Stimulated activated naive CD4-positive, alpha-beta T cell (primary cell): ENCODE data around the gene GATAD2A.
A peak's percentile ranks its signal among the peaks of the same experiment; 100 is the strongest.
"Not testable (repeated sequence)": the region's sequence is repeated elsewhere in the genome, so short reads cannot be mapped to it uniquely, and the experiment has no call there.

ENCODE experiments used
- DNase-seq, 6 experiments: peaks; one replicate each; lab custom pipeline; 2025; lab: John Stamatoyannopoulos, UW

The GATAD2A gene

GRCh38 chr19:19388568-19389555 lies 16.6 kb upstream of the GATAD2A start:
- peak in 1 of 6 experiments; percentile 30 for DNase-seq

GRCh38 chr19:19389683-19390082 lies 15.8 kb upstream of the GATAD2A start:
- DNase-seq, result not testable (repeated sequence)

- DNase-seq, result not testable (repeated sequence)
Measured at GRCh38 chr19:19394333-19394732, 11.1 kb upstream of the GATAD2A start.

GRCh38 chr19:19399733-19400433 lies 5.6 kb upstream of the GATAD2A start:
- DNase-seq, result no peak

GRCh38 chr19:19402656-19403372 lies 2.7 kb upstream of the GATAD2A start:
- DNase-seq, result no peak

GRCh38 chr19:19403373-19403901 lies 2.0 kb upstream of the GATAD2A start:
- no peak for DNase-seq

GRCh38 chr19:19405971-19406877 lies 749 bp downstream of the GATAD2A start:
- peak in 5 of 6 experiments; percentile 18 to 62 (median 51) for DNase-seq

GRCh38 chr19:19406878-19407632 lies 1.6 kb downstream of the GATAD2A start:
- peak in 5 of 6 experiments; percentile 19 to 40 (median 29) for DNase-seq

- DNase-seq, result no peak
Measured at GRCh38 chr19:19407633-19407930, 2.1 kb downstream of the GATAD2A start.

GRCh38 chr19:19409205-19409604 lies 3.7 kb downstream of the GATAD2A start:
- DNase-seq, result no peak

GRCh38 chr19:19409631-19410030 lies 4.2 kb downstream of the GATAD2A start:
- no peak for DNase-seq

- DNase-seq, result no peak
Measured at GRCh38 chr19:19410553-19411550, 5.4 kb downstream of the GATAD2A start.

- DNase-seq, result no peak
Measured at GRCh38 chr19:19416280-19416679, 10.8 kb downstream of the GATAD2A start.

GRCh38 chr19:19417046-19417445 lies 11.6 kb downstream of the GATAD2A start:
- DNase-seq, result no peak

GRCh38 chr19:19417628-19418245 lies 12.3 kb downstream of the GATAD2A start:
- DNase-seq, result no peak

- no peak for DNase-seq
Measured at GRCh38 chr19:19418555-19419260, 13.2 kb downstream of the GATAD2A start.

- DNase-seq, result no peak
Measured at GRCh38 chr19:19420570-19421298, 15.3 kb downstream of the GATAD2A start.
